MCF 10A (cell line): ENCODE results near the gene SH3PXD2B. TPM values are rescaled to one million over a fixed set of nuclear protein-coding genes. Genes with fewer than 3 reads are reported as not detected.

Source experiments
- BruUV-seq: library from RNA; stranded (reverse); fragments of 400-500 nt; replicated peaks from 2 replicates; lab custom pipeline; 2021; lab: Mats Ljungman, UMichigan
- CTCF ChIA-PET: fragments of 300-600 bp; sonication (Branson Sonifier 250); formaldehyde crosslinking; extraction: SDS; loops from one replicate; lab custom pipeline; 2021; ENCODE audit warnings: antibody characterized with exemption, inconsistent platforms; lab: Yijun Ruan, JAX
- POLR2A ChIA-PET: fragments of 300-600, 350-650 bp; sonication (Branson Sonifier 250); formaldehyde crosslinking; extraction: SDS; loops from one replicate; lab custom pipeline; 2020; ENCODE audit warnings: antibody characterized with exemption, inconsistent platforms; lab: Yijun Ruan, JAX
- DNase-seq: peaks from one replicate; pipeline ENCODE4 v3.0.0-alpha.2; 2018; ENCODE audit not compliant: unreplicated experiment
- H3K27ac Mint-ChIP-seq: one replicate; pipeline ENCODE4 v1.8.0; 2022; ENCODE audit warnings: mild to moderate bottlenecking, low read depth, mixed read lengths; ENCODE audit not compliant: unreplicated experiment
- H3K27me3 Mint-ChIP-seq: one replicate; pipeline ENCODE4 v1.8.0; 2022; ENCODE audit warnings: mixed read lengths; ENCODE audit not compliant: insufficient read depth, unreplicated experiment
- H3K36me3 Mint-ChIP-seq: one replicate; pipeline ENCODE4 v1.8.0; 2022; ENCODE audit warnings: mild to moderate bottlenecking, moderate library complexity, mixed read lengths; ENCODE audit not compliant: insufficient read depth, unreplicated experiment
- H3K4me1 Mint-ChIP-seq: one replicate; pipeline ENCODE4 v1.8.0; 2022; ENCODE audit warnings: mixed read lengths; ENCODE audit not compliant: insufficient read depth, unreplicated experiment
- H3K4me3 Mint-ChIP-seq: one replicate; pipeline ENCODE4 v1.8.0; 2022; ENCODE audit warnings: mild to moderate bottlenecking, moderate library complexity, mixed read lengths; ENCODE audit not compliant: unreplicated experiment
- H3K9me3 Mint-ChIP-seq: one replicate; pipeline ENCODE4 v1.8.0; 2022; ENCODE audit warnings: mixed read lengths; ENCODE audit not compliant: unreplicated experiment
- CTCF ChIP-seq: fragments of 200-600 bp; IDR thresholded peaks from one replicate; pipeline ENCODE4 v1.8.0; 2022; ENCODE audit warnings: antibody characterized with exemption, mild to moderate bottlenecking; ENCODE audit not compliant: unreplicated experiment
- intact Hi-C: fragments of 100-400 bp; cut with micrococcal nuclease; formaldehyde crosslinking; loops from 2 replicates; pipeline ENCODE4 v1.14.1; 2022
- total RNA-seq: library from RNA; stranded (reverse); gene quantifications from 2 replicates; pipeline ENCODE4 v1.2.3, GENCODE V29; 2022

Gene SH3PXD2B
- total RNA-seq, 1 experiment from 2014 or later, result 34.1 TPM

- Mint-ChIP-seq H3K4me3 (no peak overlapping the region), H3K9me3 (no peaks in the 10 kb centered on the region)
Measured at GRCh38 chr5:172501708-172502320, 47.5 kb upstream of the SH3PXD2B start.

GRCh38 chr5:172499287-172499686, 45.0 kb upstream of the SH3PXD2B start:
- H3K36me3 Mint-ChIP-seq, result no peaks in the 10 kb centered on the region
- H3K27me3 Mint-ChIP-seq, result peaks cover 10% of the 10 kb centered on the region
- H3K27ac Mint-ChIP-seq, result no peak overlapping the region
- BruUV-seq, result no TSS peak
- no peak for DNase-seq
- intact Hi-C loops, result no loop called here
- H3K4me3 Mint-ChIP-seq, result no peak overlapping the region
- CTCF ChIA-PET, result interaction anchor here (0.6 to 3.1 kb wide), 6 partner anchors 19 to 513 kb away, joined by 3 to 17 read pairs (median 4); no protein-coding TSS in a partner anchor
- H3K9me3 Mint-ChIP-seq, result no peaks in the 10 kb centered on the region
- no peak for TF ChIP-seq CTCF
- H3K4me1 Mint-ChIP-seq, result peaks cover 17% of the 10 kb centered on the region
- POLR2A ChIA-PET, result interaction anchor here (1.2 to 1.3 kb wide), 2 partner anchors 8 to 34 kb away, joined by 3 to 7 read pairs; no protein-coding TSS in a partner anchor

More at GRCh38 chr5:172501708-172502320, 47.5 kb upstream of the SH3PXD2B start:
- BruUV-seq, result no TSS peak
- TF ChIP-seq CTCF, result no peak
- no peak for DNase-seq
- ChIA-PET POLR2A (interaction anchor here (0.7 to 1.4 kb wide), 3 partner anchors 9 to 11 kb away, joined by 3 to 5 read pairs (median 3); no protein-coding TSS in a partner anchor), CTCF (interaction anchor here (0.6 to 3.1 kb wide), 4 partner anchors 19 to 196 kb away, joined by 3 to 17 read pairs (median 4); no protein-coding TSS in a partner anchor)
- Mint-ChIP-seq H3K36me3 (no peaks in the 10 kb centered on the region), H3K27ac (no peak overlapping the region), H3K27me3 (no peaks in the 10 kb centered on the region), H3K4me1 (peaks cover 23% of the 10 kb centered on the region)
- intact Hi-C loops, result no loop called here

GRCh38 chr5:172498431-172499129, 44.3 kb upstream of the SH3PXD2B start:
- peaks cover 10% of the 10 kb centered on the region for H3K4me1 Mint-ChIP-seq
- H3K27me3 Mint-ChIP-seq, result peaks cover 17% of the 10 kb centered on the region
- TF ChIP-seq CTCF, result no peak
- DNase-seq, result no peak
- ChIA-PET POLR2A (interaction anchor here (1.2 kb wide), 1 partner anchor 7 kb away, joined by 3 read pairs; no protein-coding TSS in a partner anchor), CTCF (interaction anchor here (0.5 to 3.1 kb wide), 4 partner anchors 18 to 460 kb away, joined by 3 to 17 read pairs (median 4); no protein-coding TSS in a partner anchor)
- H3K4me3 Mint-ChIP-seq, result no peak overlapping the region
- intact Hi-C loops, result no loop called here
- no peak overlapping the region for H3K27ac Mint-ChIP-seq
- no peaks in the 10 kb centered on the region for H3K9me3 Mint-ChIP-seq
- no TSS peak for BruUV-seq
- H3K36me3 Mint-ChIP-seq, result no peaks in the 10 kb centered on the region
